Right kidney (tissue), 1 donor: ENCODE results near the gene DCHS2.

ENCODE experiments used
- DNase-seq: peaks from one replicate; pipeline ENCODE4 v3.0.0-alpha.2; 2016

The DCHS2 gene

GRCh38 chr4:154489558-154490233, 1.9 kb downstream of the DCHS2 start:
- DNase-seq: no peak

DNA sequence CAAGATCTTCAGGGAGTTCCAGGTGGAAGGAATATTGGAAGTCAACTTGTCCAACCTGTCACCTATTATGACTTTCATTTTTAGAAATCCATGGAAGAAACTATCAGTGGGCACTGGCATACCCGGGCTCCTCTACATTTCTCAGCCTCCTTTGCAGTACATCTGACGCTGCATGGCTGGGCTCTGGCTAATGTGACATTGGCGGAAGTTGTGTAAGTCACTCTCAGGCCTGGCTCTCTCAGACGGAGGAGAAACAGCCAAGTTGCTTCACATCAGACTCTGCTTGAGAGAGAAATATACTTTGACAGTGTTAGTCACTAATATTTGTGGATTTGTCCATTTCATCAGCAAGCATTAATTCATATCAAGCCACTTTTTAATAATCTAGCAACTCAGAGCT, 4.5 kb downstream of the DCHS2 start:
- no peak for DNase-seq

- DNase-seq: no peak
Observed at GRCh38 chr4:154485127-154485773, 6.3 kb downstream of the DCHS2 start.

- no peak for DNase-seq
Observed at GRCh38 chr4:154478547-154478946, 13.1 kb downstream of the DCHS2 start.

DNA sequence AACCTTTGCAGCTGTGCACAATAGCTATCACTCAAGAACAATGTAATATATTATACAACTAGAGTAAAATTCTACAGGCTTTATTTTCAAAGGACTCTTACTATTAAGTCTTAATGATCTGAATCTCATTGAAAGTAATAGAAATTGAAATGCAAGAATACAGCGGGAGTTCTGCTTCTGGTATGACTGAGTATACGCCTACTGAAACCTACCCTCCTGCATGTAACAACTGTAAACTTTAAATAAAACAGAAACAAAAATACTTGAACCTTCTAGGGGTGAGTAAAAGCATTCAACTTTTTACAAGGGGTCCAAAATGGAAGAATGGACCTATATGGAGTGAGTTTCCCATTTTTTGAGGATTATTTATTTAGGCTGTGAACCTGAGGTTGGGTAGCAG, 13.5 kb downstream of the DCHS2 start:
- DNase-seq: no peak

GRCh38 chr4:154476232-154476631, 15.4 kb downstream of the DCHS2 start:
- DNase-seq: no peak

GRCh38 chr4:154475820-154476219, 15.8 kb downstream of the DCHS2 start:
- no peak for DNase-seq

GRCh38 chr4:154473497-154473896, 18.1 kb downstream of the DCHS2 start:
- DNase-seq: no peak

DNA sequence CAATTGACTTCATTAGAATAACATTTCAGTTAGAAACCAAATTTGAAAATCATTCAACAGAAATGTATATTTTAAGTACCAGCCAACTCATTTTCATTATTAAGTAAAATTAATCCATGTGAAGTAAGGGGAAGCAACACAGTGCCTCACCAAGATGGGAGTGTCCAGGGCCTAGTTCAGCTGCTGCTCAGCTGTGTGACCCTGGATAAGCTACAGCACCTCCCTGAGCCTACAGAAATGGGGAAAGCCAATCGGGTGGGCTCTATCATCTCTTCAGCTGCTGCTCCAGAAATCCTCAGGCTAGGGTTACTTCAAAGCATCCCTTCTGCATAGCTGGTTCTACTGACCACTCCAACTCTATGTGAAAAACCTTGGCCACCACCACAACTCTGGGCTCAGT, 18.7 kb downstream of the DCHS2 start:
- no peak for DNase-seq

GRCh38 chr4:154471526-154472331, 19.9 kb downstream of the DCHS2 start:
- DNase-seq: no peak

DNA sequence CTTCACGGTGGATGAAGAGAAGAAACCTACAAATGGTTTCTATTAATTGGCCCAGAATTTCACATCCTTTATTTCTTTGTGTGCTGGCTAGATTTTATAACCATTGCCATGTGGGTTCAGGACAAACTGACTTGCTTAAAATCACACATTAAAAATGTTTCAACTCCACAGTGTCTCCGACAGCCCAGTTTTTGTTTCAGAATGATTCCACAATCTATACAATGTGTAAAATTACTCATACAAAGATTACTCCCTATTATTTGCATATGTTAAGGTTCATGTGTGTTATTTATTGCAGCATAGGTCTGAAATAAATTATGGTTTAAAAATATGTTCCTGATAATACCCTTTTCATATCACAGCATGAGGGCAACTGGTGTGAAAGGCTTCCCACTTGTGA, 20.6 kb downstream of the DCHS2 start:
- no peak for DNase-seq

GRCh38 chr4:154467886-154468285, 23.7 kb downstream of the DCHS2 start:
- no peak for DNase-seq

DNA sequence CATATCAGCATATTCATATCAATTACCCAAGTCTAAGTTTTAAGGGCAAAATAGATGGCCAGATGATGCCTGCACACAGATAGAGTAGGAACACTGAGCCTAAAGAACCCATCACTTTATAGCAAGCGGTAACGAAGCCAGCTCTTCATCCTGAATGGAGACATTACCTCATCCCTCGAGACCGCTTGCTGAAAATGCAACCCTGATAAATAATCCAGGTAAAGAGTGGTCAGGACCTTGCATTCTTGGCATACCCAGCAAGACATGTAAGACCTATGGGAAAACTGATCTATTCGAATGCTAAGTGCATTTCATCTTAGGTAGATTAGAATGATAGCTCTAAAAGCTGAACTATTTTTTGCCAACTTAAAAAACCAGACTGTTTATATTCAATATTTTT, 25.3 kb downstream of the DCHS2 start:
- no peak for DNase-seq

DNA sequence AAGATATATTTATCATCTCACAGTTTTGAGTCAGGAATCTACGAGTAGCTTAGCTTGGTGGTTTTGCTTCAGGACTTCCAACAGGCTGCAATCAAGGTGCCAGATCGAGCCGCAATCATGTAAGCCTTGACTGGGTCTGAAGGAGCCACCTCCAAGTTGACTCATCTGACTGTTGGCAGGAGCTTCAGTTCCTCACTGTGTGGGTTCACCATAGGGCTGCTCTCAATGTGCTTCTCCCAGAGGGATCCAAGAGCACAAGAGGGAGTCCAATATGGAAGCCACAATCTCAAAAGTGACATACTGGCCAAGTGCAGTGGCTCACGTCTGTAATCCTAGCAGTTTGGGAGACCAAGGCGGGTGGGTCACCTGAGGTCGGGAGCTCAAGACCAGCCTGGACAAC, 26.5 kb downstream of the DCHS2 start:
- no peak for DNase-seq

DNA sequence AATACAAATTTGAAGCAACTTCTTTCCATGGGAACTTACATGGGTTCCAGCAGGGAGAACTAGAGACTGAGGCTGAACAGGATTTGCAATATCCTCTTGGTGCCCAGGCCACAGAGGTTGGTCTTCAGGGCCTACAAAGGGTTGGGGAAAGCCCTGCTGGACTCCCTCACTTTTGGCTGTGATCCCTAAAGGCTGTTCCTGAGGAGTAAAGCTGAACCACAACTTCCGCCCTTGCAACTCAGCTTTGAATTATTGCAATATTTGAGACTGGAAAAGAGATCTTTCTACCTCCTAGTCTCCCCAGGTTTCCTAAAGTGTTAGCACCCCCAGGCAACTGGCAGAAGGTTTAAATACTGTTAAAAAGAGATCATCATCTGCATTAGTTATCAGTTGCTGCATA, 26.9 kb downstream of the DCHS2 start:
- no peak for DNase-seq

DNA sequence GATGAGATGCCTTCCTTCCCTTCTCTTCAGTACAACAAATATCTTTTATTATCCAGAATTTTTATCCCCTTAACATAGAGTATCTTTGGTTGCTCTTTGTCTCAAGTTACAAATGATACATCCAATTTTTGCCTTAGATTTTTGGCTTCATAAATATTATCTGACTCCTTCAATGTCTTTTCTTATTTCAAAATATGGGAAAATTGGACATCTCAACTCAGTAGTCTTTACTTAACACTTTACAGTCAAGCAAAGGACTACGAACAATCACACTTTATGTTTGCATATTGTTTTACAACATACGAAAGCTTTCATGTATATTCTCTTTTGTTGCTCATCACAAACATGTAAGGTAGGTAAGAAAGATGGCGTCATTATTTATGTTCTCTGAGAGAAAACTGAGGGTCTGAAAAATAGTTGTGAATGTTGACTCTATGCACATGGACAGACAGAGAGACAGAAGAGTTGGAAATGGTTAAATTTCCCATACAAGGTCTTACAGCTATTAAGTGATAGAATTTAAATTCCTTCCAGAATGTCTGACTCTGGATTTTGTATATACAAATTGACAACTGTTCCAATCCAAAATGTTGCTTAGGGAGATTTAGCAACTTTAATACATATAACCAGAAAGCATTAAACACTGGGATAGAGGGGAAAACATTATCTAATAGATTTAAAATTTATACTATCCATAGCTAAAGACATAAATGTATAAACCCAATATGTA, 29.4 kb downstream of the DCHS2 start:
- no peak for DNase-seq

- no peak for DNase-seq
Observed at GRCh38 chr4:154457471-154457870, 34.1 kb downstream of the DCHS2 start.

GRCh38 chr4:154456889-154457288, 34.7 kb downstream of the DCHS2 start:
- no peak for DNase-seq

- DNase-seq: no peak
Observed at GRCh38 chr4:154456240-154456639, 35.4 kb downstream of the DCHS2 start.

- no peak for DNase-seq
Observed at GRCh38 chr4:154455111-154455510, 36.5 kb downstream of the DCHS2 start.

GRCh38 chr4:154454710-154455109, 36.9 kb downstream of the DCHS2 start:
- no peak for DNase-seq

DNA sequence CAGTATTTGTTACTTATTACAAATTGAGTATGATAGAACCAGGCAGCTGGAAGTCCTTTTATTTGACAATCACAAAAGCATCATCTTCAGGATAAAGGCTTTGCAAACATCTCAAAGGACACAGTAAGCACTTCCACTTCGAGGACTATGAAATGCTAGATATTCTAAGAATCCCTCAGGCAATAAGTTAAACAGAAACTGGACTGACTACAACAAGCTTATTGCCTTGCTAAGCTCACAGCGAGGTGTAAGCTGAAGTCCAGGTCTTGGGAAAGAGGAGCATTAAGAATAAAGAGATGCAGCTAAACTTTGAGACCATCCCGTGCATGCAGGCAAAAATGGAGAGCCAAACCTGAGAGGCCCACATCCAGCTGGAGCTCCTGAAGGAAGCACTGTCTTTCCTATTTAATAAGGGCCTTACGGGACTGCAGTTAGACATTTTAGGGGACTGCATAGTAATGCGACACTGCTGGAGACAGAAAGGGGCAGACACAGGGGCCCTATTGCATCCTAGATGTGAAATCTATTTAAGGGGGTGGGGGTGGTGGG, 38.7 kb downstream of the DCHS2 start:
- no peak for DNase-seq

- DNase-seq: no peak
Observed at GRCh38 chr4:154450966-154451365, 40.6 kb downstream of the DCHS2 start.
